Astrocyte of the spinal cord (primary cell): ENCODE data around the gene CDHR1.

Experiments used
- DNase-seq: peaks from one replicate; pipeline ENCODE4 v3.0.0; 2011; ENCODE audit warnings: low read depth, low spot score
- H3K4me3 ChIP-seq: 2 replicates; pipeline ENCODE4 v1.5.1; 2011; ENCODE audit warnings: low read depth, mild to moderate bottlenecking, low read length, moderate library complexity
- CTCF ChIP-seq: IDR thresholded peaks from 2 replicates; pipeline ENCODE4 v1.5.1; 2012; ENCODE audit warnings: low read depth, mild to moderate bottlenecking, low read length, inconsistent platforms
- in situ Hi-C: cut with HindIII; loops from 2 replicates; pipeline ENCODE4 v1.10.0; 2017; ENCODE audit warnings: low sequenced_read_pairs

The CDHR1 gene

GRCh38 chr10:84156009-84156408, 38.3 kb upstream of the CDHR1 start:
- DNase-seq, result no peak
- in situ Hi-C loops, result no loop called here
- no peak overlapping the region for H3K4me3 ChIP-seq
- no peak for TF ChIP-seq CTCF

- DNase-seq, result no peak
- in situ Hi-C loops, result no loop called here
- no peak overlapping the region for H3K4me3 ChIP-seq
- TF ChIP-seq CTCF, result no peak
Measured at GRCh38 chr10:84156768-84157167, 37.6 kb upstream of the CDHR1 start.

- H3K4me3 ChIP-seq, result no peak overlapping the region
- DNase-seq, result no peak
- in situ Hi-C loops, result no loop called here
- no peak for TF ChIP-seq CTCF
Measured at GRCh38 chr10:84158061-84158460, 36.3 kb upstream of the CDHR1 start.

- no peak for TF ChIP-seq CTCF
- H3K4me3 ChIP-seq, result no peak overlapping the region
- in situ Hi-C loops, result no loop called here
- no peak for DNase-seq
Measured at GRCh38 chr10:84158550-84158949, 35.8 kb upstream of the CDHR1 start.

GRCh38 chr10:84159076-84159685, 35.2 kb upstream of the CDHR1 start:
- no peak overlapping the region for H3K4me3 ChIP-seq
- DNase-seq, result no peak
- in situ Hi-C loops, result no loop called here
- TF ChIP-seq CTCF, result no peak

- in situ Hi-C loops, result no loop called here
- no peak for DNase-seq
- no peak for TF ChIP-seq CTCF
- H3K4me3 ChIP-seq, result no peak overlapping the region
Measured at GRCh38 chr10:84160663-84161362, 33.5 kb upstream of the CDHR1 start.
